GM23338 (cell line): Measurements from ENCODE around the gene UIMC1. TPM values are rescaled to one million over a fixed set of nuclear protein-coding genes. Genes with fewer than 3 reads are reported as not detected.

Source experiments
- JUNB ChIP-seq: IDR thresholded peaks from one replicate; pipeline ENCODE4 v1.6.1; 2016; ENCODE audit warnings: antibody characterized with exemption; ENCODE audit not compliant: unreplicated experiment
- NANOG ChIP-seq: IDR thresholded peaks from 2 replicates; pipeline ENCODE4 v1.6.1; 2016; ENCODE audit warnings: antibody characterized with exemption, borderline replicate concordance
- ZNF331 ChIP-seq: fragments of 250-450 bp; sonication (Bioruptor Pico); IDR thresholded peaks from 2 replicates; pipeline ENCODE4 v1.5.0; 2020; ENCODE audit warnings: low read depth, mild to moderate bottlenecking, moderate library complexity
- polyA plus RNA-seq: library from polyadenylated mRNA; unstranded; fragments of >200 nt; fragmentation: Nextera tagmentation; extraction: Ambion mirVana; gene quantifications from 2 replicates; pipeline ENCODE4 v1.2.1, GENCODE V29; 2016
- total RNA-seq: library from RNA; depleted of rRNA; stranded (reverse); fragments of >200 nt; shearing (Covaris generic); gene quantifications from 2 replicates; pipeline ENCODE4 v1.2.3, GENCODE V29; 2014
- TF ChIP-seq, protein P1 (sequence below): IDR thresholded peaks from one replicate; pipeline ENCODE4 v1.6.1; 2018; ENCODE audit warnings: antibody characterized with exemption; ENCODE audit not compliant: unreplicated experiment
- TF ChIP-seq, protein P2 (sequence below): fragments of 250-450 bp; sonication (Bioruptor Pico); IDR thresholded peaks from 2 replicates; pipeline ENCODE4 v1.5.0; 2020; ENCODE audit warnings: mild to moderate bottlenecking, moderate library complexity

UIMC1 gene
- total and polyA plus RNA-seq, 2 experiments from 2014 or later, result 36.4 to 40.1 TPM

DNA sequence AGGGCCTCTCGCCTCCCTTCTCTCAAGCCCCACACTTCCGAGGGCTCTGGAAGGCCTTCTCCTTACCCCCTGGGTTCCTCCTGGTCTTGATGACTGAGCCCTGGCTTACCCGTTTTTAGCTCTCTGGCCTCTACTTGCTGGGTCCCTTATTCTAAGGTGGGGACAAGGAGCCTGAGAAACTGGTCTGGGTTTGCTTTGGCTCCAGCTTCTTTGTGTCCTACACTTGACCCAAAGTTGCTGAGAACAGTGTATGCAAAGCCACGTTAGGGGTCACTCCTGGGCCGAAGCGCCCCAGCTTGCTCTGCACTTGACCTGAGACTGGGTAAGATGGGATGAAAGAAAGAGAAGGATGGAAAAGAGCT lies 16.7 kb upstream of the UIMC1 start (continued):
- TF ChIP-seq, protein P1, sequence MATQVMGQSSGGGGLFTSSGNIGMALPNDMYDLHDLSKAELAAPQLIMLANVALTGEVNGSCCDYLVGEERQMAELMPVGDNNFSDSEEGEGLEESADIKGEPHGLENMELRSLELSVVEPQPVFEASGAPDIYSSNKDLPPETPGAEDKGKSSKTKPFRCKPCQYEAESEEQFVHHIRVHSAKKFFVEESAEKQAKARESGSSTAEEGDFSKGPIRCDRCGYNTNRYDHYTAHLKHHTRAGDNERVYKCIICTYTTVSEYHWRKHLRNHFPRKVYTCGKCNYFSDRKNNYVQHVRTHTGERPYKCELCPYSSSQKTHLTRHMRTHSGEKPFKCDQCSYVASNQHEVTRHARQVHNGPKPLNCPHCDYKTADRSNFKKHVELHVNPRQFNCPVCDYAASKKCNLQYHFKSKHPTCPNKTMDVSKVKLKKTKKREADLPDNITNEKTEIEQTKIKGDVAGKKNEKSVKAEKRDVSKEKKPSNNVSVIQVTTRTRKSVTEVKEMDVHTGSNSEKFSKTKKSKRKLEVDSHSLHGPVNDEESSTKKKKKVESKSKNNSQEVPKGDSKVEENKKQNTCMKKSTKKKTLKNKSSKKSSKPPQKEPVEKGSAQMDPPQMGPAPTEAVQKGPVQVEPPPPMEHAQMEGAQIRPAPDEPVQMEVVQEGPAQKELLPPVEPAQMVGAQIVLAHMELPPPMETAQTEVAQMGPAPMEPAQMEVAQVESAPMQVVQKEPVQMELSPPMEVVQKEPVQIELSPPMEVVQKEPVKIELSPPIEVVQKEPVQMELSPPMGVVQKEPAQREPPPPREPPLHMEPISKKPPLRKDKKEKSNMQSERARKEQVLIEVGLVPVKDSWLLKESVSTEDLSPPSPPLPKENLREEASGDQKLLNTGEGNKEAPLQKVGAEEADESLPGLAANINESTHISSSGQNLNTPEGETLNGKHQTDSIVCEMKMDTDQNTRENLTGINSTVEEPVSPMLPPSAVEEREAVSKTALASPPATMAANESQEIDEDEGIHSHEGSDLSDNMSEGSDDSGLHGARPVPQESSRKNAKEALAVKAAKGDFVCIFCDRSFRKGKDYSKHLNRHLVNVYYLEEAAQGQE, result no peak
- TF ChIP-seq, protein P2, sequence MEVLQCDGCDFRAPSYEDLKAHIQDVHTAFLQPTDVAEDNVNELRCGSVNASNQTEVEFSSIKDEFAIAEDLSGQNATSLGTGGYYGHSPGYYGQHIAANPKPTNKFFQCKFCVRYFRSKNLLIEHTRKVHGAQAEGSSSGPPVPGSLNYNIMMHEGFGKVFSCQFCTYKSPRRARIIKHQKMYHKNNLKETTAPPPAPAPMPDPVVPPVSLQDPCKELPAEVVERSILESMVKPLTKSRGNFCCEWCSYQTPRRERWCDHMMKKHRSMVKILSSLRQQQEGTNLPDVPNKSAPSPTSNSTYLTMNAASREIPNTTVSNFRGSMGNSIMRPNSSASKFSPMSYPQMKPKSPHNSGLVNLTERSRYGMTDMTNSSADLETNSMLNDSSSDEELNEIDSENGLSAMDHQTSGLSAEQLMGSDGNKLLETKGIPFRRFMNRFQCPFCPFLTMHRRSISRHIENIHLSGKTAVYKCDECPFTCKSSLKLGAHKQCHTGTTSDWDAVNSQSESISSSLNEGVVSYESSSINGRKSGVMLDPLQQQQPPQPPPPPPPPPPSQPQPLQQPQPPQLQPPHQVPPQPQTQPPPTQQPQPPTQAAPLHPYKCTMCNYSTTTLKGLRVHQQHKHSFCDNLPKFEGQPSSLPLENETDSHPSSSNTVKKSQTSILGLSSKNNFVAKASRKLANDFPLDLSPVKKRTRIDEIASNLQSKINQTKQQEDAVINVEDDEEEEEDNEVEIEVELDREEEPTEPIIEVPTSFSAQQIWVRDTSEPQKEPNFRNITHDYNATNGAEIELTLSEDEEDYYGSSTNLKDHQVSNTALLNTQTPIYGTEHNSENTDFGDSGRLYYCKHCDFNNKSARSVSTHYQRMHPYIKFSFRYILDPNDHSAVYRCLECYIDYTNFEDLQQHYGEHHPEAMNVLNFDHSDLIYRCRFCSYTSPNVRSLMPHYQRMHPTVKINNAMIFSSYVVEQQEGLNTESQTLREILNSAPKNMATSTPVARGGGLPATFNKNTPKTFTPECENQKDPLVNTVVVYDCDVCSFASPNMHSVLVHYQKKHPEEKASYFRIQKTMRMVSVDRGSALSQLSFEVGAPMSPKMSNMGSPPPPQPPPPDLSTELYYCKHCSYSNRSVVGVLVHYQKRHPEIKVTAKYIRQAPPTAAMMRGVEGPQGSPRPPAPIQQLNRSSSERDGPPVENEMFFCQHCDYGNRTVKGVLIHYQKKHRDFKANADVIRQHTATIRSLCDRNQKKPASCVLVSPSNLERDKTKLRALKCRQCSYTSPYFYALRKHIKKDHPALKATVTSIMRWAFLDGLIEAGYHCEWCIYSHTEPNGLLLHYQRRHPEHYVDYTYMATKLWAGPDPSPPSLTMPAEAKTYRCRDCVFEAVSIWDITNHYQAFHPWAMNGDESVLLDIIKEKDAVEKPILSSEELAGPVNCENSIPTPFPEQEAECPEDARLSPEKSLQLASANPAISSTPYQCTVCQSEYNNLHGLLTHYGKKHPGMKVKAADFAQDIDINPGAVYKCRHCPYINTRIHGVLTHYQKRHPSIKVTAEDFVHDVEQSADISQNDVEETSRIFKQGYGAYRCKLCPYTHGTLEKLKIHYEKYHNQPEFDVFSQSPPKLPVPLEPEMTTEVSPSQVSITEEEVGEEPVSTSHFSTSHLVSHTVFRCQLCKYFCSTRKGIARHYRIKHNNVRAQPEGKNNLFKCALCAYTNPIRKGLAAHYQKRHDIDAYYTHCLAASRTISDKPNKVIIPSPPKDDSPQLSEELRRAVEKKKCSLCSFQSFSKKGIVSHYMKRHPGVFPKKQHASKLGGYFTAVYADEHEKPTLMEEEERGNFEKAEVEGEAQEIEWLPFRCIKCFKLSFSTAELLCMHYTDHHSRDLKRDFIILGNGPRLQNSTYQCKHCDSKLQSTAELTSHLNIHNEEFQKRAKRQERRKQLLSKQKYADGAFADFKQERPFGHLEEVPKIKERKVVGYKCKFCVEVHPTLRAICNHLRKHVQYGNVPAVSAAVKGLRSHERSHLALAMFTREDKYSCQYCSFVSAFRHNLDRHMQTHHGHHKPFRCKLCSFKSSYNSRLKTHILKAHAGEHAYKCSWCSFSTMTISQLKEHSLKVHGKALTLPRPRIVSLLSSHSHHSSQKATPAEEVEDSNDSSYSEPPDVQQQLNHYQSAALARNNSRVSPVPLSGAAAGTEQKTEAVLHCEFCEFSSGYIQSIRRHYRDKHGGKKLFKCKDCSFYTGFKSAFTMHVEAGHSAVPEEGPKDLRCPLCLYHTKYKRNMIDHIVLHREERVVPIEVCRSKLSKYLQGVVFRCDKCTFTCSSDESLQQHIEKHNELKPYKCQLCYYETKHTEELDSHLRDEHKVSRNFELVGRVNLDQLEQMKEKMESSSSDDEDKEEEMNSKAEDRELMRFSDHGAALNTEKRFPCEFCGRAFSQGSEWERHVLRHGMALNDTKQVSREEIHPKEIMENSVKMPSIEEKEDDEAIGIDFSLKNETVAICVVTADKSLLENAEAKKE (CRISPR knock-in tag), result no peak
- TF ChIP-seq ZNF331 (CRISPR knock-in tag), result no peak
- TF ChIP-seq NANOG, result no peak
- no peak for TF ChIP-seq JUNB
